Stimulated activated CD8-positive, alpha-beta memory T cell treated with anti-CD3 and anti-CD28 coated beads, Interleukin-4, amount 100 ng/mL, for 48 hours (primary cell): ENCODE measurements around the gene DDRGK1.
"Not testable (repeated sequence)": the region's sequence is repeated elsewhere in the genome, so short reads cannot be mapped to it uniquely, and the experiment has no call there.

Experiments
- DNase-seq: peaks from one replicate; pipeline ENCODE4 v3.0.0-alpha.2; 2020

DDRGK1 gene

DNA sequence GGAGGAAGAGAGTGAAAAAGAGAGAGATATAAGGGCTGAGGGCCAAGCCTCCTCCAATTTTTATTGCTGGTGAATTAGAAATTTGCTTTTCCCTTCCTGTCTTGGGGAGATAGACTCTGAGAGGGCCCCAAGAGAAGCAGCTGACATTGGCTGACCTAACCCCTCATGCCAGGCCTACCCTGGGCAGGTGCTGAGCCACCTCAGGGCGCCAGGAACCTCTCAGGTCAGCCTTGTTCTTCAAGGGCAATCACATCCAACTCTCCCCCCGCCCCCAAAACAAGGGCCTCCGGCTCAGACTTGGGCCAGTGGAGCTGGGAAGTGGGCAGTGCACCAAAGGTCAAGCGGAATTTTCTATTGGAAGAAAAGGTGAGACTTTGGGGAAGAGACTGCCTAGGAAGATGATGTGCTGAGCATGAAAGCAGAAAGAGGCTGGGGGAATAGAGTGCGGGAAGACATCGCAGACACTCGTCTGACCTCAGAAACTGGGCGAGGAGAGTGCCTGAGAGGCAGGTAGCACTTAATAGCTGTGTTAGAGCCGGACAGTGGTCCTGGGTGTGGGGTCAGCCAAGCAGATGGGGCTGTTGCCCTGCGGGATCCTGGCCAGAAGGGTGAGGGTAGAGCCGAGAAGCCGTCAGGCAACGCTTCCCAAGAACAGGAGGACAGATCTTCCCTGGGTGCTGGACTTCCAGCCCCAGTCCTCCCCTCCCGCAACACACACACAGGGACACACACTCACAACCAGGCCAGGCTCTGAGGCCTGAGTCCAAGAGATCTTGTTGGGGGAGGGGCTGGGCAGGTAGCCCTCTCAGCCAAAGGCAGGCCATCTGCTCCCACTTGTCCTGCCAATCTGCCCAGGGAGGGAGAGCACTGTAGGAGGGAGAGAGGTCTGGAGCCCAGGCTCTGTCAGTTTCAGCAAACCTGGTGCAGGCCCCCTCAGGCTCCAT lies 41.1 kb downstream of the DDRGK1 start:
- DNase-seq = no peak

- DNase-seq = no peak
These were observed 42.3 kb downstream of the DDRGK1 start for GRCh38 chr20:3162080-3162611.

DNA sequence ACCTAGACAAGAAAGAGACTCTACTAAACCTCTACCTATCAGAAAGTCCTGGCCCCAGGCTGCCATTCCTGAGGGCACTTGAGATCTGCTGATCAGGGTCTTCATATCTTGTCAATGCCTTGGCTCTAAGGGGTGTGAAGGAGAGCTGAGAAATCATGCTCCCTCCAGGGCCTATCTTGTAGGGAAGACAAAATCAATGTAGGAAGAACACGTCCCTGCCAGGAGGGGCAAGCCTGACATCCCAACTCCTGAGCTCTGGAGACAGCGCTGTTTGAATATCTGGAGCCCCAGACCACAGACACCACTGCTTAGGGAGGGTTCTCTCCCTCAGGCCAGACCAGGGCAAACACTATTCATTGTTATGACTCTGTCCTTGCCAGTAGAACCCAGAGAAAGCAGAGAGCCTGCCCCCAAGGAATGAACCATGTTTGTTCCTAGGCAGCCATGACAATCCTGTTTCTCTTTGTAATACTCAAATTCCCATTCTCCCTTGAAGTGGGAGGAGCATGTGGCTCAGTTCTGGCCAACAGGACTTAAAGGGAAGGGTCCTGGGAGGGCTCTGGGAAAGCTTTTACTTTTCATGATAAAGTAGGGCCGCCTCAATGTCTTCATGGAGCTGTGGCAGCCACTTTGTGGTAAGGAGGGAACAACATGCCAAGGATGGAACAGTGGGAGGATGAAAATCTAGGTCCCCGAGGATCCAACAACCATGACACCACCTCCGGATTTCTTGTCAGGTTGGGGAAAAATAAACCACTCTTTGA lies 43.0 kb downstream of the DDRGK1 start:
- no peak for DNase-seq

DNA sequence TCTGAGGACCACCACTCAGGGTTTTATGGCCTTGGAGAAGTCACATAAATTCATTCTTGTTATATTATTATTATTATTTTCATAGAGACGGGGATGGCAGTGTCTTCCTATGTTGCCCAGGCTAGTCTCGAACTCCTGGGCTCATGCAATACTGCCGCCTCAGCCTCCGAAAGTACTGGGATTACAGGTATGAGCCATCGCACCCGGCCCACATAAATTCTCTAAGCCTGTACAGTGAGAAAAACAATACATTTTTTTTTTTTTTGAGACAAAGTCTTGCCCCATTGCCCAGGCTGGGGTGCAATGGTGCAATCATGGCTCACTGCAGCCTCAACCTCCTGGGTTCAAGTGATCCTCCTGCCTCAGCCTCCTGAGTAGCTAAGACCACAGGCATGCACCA lies 44.1 kb downstream of the DDRGK1 start:
- no peak for DNase-seq

DNA sequence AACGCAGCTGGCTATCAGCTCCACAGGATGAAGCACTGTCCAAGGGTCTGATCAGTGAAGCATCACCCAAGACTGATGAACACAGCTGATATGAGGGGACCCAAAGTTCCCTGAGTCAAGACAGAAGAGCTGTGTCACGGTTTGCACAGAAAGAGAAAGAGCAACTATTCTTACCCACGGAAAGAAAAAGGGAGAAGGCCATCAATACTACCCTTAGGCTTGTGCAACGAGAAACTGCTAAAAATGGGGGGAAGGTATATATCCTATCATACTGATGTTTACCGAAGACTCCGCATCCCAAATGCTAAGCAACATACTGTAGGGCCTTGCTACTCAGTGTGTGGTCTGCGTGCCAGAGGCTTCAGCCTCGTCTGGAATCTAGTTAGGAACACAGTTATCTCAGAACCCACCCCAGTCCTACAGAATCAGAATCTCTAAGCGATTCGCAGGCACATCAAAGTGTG lies 45.5 kb downstream of the DDRGK1 start:
- DNase-seq = no peak

DNA sequence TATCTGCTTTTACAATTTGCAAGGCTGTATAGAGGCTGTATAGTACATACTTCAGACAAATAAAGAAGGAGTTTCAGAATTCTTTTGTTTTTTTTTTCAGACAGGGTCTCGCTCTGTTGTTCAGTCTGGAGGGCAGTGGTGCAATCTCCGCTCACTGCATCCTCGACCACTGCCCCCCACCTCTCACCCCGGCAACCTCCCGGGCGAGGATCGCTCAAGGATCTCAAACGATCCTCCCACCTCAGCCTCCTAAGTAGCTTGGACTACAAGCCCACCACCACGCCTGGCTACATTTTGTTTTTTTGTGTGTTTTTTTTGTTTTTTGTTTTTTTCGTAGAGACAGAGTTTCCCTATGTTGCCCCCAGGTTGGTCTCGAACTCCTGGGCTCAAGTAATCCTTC lies 46.7 kb downstream of the DDRGK1 start:
- DNase-seq = no peak

- DNase-seq = no peak
These were observed 47.5 kb downstream of the DDRGK1 start for GRCh38 chr20:3156811-3157619.

GRCh38 chr20:3152057-3152644 lies 52.3 kb downstream of the DDRGK1 start:
- DNase-seq = not testable (repeated sequence)

- DNase-seq = no peak
These were observed 53.6 kb downstream of the DDRGK1 start for GRCh38 chr20:3150908-3151307.

DNA sequence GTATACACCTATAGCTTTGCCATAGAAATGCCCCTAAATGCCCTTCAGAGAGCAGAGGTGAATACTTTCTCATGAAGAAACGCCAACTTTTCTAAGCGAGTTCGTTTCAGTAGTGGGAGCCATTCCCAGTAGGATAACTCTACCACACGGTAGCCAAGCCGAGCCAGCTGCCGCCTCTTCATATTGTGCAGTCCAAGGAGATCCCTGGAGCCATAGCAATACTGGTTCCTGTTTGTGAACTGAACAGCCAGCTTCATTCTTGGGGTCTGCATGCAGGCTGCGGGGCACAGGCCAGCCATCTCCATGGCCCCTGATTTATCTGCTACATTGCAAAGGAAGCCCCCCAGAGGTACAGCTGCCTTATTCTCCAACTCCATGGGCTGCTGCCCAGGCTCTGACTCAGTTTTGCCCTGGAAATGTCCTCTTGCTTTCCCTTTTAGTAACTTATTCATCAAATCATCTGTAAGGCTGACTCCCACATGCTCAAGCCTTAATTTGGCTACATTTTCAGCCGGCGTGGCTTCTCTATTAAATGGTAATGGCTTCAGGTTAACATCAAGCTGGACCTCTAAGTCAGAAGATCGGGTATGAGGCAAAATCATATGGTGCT lies 57.6 kb downstream of the DDRGK1 start:
- no peak for DNase-seq

- no peak for DNase-seq
These were observed 62.7 kb downstream of the DDRGK1 start for GRCh38 chr20:3141757-3142156.
